ENCODE measurements around the gene MRPS9.

The MRPS9 gene

DNA sequence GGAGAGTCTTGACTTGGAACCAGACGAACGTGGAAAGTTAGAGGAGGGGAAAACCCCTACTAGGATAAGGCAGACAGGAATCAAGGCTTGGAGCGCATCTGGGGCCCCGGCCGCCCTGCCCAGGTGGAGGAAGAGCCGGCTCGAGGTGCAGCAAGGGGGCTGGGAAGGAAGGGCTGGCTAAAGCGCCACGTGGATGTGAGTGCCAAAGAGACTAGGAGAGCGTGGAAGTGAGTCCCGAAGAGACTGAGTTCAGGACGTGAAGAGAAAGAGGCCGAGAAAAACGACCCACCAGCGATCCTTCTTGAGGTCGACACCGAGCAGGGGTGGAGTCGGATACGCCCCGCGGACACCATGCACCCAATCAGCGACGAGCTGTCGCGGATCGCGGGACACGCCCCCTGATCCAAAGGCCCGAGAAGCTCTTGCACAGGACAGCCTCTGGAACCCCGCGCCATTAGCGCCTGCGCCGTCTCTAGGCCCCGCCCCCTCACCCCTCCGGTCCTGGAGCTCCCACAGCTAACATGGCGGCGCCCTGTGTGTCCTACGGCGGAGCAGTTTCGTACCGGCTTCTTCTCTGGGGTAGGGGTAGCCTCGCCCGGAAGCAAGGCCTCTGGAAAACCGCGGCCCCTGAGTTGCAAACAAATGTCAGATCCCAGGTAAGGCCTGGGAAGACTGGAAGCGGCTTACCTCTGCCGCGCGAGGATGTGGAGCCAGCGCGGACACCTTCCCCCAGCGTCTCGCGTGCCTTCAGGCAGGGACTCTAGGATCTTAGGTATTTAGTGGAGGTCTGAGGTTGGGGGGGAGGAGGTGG lies at the start of gene MRPS9:
Gene MRPS9, plus strand, starts transcription at position 498 of the 811 bp plus-strand sequence. Its CDS starts 24 bp downstream, at position 522.
- peak; percentile 98 for DNase-seq

DNA sequence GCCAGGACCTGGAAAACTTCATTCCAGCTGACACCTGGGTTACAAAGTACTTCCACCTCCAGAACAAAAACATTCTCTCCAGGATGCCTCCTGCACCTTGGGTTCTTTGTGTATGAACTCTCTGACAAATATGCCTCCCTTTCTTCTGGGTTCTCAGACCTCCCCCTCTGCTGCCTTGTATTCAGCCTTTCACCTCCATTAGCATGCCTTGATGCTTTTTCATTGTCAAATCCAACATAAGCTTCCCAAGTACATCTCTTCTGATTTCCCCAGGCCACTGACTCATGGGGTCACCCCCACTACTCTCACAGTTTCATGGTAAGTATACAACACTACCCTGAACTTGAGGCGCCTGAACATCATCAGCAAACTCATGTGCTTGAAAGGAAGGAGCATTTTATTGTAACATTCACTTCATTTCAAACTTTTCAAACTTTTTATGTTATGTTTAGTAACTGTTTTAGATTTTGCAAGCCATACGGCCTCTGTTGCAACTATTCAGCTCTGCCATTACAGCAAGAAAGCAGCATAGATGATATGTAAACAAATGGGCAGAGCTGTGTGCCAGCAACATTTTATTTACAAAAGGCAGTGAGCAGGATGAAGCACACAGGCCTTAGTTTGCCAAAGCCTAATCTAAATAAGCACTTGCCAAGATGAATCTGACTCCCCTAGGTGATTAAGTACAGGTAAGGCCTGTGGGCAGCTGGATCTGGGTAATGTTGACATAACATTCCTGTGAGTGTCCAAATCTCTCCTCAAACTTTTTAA lies 32.5 kb upstream of the MRPS9 start:
- DNase-seq, result no peak

DNA sequence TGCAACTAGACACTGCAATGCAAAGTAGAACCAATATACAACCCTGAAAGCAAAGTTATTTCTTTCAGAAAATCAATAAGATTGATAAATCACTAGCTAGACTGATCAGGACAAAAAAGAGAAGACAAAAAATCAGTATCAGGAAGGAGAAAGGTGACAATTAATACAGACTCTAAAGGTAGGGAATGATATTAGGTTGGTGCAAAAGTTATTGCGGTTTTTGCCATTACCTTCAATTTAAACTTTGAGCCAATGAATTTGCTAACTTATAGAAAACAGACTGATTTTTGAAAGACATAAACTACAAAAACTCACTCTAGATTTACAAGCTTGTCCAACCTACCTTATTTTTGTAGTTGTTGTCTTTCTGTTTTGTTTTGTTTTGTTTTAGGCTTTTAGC lies 30.5 kb upstream of the MRPS9 start:
- no peak for DNase-seq

DNA sequence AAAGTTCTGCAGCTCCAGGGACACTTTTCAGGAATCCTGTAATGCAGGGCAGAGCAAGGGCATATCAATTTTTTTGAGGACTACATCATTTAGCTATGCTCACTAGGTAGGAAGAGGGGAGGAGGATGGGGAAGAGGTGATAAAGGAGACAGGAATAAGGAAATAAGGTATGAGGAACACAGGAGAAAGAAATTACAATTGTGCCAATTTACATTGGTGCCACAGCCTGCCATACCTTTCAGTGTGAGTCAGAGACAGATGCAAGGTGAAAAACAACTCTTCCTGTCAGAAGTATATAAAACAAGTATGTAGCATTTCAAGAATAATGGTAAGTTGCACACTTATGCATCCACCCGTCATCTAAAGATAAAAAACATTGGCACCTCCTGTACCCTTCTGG lies 5.4 kb upstream of the MRPS9 start:
- no peak for DNase-seq

DNA sequence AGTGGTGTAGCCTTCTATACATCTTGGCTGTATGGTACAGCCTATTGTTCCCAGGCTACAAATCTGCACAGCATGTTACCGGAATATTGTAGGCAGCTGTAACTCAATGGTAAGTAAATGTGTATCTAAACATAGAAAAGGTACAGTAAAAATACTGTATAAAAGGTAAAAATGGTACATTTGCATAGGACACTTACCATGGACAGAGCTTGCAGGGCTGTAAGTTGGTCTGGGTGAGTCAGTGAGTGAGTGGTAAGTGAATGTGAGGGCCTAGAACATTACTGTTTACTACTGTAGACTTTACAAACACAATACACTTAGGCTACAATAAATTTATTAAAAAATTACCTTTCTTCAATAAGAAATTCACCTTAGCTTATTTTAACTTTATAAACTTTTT lies 3.7 kb upstream of the MRPS9 start:
- DNase-seq, result no peak

DNA sequence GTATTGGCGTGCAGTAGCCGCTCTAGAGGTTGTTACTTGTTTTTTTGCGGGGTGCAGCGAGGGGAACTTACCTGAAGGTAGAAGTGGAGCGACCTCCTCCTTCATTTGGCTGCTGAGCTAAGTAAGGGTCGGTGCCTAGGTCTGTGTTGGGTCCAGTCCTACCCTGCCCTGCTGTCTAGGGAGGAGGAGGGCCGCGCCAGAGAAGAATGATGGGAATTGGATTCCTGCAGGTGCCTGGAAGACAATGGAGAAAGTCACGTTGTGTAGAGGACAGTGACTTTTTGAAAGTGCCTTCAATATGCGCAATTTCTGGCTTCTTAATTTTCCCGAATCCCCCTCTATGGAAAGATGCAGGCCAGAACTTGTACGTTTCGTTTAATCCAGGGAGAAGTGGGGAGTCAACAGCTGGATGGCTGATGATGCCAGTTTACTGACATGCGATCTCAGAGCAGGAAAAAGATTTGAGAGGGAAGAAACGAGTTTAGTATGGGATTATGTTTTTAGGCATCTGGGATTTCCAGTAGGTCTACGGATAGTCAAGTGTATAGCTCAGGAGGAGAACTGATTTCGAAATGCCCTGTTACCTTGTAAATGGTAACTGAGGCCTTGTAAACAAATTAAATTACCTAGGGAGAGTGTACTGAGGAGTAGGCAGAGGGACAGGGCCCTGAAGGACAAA lies 653 bp downstream of the MRPS9 start:
- no peak for DNase-seq

DNA sequence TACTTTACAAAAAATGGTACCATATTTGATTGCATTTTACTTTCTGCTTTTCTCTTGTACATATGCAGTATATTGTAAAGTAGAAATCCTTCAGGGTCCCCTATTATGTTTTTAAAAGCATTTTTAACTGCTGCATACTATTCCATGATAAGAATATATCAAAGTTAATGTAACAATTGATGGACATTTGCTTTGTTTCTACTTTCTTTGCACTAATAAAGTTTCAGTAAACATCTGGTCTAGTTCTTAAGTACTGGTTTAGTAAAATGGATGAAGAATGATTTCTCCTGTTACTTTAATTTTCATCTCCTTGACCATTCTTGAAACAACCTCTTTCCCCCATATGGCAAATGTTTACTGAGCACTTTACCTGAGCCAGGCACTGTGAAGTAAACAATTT lies 1.7 kb downstream of the MRPS9 start:
- DNase-seq, result no peak

DNA sequence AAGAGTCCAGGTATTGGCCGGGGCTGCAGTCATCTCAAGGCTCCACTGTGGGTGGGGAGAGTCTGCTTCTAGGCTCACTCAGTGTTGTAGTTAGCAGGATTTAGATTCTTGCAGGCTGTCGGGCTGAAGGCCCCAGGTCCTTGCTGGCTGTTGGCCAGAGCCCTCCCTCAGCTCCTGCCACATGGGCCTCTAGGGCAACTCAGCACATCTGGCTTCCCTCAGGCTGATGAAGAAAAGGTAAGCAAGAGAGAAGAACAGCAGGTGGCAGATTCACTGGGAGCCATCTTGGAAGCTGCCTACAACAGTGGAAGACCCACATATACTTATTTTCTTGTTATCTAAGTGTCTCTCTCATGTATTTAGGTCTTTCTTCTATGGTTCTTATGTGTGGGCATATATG lies 4.3 kb downstream of the MRPS9 start:
- DNase-seq, result no peak

DNA sequence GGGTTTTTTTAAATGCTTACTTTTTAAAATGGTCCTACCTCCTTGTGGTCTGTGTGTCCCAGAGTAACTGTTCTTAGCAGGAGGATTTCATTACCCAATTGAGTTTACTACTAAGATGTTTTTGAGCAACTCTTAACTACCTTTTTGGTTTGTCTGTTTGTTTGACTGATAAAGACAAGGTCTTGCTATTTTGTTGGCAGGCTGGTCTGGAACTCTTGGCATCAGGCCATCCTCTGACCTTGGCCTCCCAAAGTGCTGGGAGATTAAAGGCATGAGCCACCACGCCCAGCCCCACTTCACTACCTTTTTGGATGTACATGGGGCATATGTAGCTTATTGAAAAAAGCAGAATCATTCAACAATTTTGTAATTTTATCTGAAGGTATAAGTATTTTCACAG lies 14.9 kb downstream of the MRPS9 start:
- DNase-seq, result no peak

DNA sequence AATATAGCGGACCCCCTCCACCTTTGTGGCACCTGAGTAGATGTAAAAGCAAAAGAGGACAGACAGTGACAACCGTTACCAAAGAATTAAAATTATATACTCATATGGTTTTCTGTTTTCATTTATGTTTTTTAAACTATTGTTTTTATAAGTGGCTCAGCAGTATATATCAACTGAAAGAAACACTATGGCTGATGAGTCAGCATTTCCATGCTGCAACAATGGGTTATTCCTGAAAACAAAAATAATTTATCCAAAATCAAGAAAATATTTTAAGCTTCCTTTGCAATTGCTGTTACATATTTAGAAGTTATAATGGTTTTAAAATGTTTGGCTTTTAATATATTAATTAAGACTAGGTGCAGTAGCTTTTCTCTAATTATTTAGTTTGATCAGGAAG lies 17.7 kb downstream of the MRPS9 start:
- no peak for DNase-seq

DNA sequence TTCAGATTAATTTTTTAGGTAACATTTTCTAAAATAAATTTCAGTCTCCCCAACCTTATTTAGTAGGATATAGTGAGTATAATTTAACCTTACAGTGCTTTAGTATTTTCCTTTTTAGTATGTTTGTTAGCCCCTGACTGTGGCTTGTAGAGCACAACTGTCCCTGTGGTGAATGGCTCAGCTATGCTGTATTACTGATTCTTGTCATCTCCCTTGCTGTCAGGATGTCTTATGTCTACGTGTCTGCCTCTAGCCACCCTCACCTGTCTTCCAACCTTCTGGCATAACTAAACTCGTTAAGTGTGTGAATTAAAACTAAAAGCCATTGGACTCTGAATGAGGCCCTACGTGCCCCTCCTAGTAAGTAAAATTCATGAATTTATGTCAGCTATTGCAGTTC lies 18.4 kb downstream of the MRPS9 start:
- DNase-seq, result no peak

DNA sequence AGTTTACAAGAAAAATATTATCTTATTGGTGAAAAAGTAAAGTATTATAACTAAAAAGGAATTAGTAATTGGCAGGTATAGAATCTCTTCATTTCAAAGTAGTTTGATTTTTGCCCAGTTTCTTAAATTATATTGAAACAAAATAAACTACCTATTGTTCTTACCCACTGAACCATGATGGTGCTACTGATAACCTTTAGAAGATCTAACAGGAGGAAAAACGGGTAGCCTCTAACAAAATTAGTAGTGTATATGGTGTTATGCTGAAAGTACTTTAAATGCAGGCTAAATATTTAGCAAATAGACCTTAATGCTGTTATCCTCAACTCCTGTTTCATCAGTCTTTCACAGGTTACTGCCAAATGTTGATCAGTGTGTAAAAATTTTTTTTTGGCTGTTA lies 19.1 kb downstream of the MRPS9 start:
- no peak for DNase-seq

DNA sequence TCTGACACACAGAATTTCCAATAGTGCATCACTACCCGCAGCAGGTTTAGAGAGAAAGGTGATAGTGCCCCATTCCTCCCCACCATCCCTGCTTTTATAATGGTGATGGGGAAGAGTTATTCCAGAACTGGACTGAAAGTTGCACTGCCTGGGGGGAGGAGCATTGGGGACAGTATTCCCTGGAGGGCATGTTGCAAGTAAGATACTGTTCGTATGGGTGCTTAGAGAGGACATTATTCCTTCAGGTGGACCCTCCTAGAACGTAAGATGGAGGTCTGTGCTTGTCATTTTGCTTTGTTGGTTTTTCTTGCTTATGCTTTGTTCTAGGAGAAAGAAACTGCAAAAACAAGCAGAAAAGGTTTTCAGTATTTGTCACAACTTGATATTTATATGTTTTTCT lies 23.7 kb downstream of the MRPS9 start:
- no peak for DNase-seq

DNA sequence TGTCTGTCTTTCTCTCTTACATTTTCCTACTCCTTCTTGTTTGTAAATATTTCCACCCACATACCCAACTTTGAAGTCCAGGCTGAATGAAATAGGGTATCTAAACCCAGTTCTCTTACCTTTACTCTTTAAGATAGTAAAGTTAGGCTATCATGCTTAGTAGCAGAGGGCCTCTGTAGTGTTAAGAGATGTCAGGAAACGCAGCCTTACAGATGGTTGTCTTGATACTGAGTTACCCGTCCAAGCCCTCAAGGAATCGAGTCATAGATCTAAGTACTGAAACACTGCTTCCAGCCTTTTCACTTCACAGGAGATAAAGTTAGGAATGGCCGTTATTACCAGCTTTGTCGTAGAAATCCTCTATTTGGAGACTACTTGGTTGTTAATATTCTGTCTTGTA lies 24.3 kb downstream of the MRPS9 start:
- DNase-seq, result no peak

DNA sequence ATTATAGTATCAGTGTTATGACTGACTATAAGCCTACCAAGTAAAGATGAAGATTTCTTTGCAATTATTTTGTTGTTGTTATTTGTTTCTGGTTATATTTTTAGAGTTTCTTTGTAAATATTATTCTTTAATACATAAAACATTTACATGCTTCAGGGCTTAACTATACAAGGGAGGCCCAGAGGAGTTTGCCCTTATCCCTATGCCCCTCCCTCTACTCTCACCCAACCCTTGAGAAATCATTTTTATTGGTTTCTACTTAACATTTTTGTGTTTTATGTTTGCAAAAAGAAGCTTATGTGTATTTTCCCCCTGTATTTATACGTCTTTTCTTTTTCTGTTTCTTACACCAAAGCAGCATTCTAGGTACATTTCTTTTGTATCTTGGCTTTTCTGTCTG lies 30.5 kb downstream of the MRPS9 start:
- no peak for DNase-seq

DNA sequence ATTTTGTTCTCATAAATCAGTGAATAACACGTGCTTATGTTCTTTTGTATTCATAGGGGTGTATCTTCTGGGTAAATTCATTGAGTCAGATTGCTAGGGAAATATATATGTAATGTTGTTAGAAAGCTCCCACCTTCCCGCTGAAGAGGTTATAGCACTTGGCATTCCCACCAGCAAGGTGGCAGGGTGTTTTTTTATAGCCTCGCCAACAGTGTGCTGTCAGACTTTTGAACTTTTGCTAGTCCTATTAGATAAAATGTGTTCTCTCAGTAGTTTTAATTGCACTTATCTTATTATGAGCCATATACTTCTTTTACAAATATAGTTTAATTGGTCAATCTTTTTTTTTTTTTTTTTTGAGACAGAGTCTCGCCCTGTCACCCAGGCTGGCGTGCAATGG lies 31.0 kb downstream of the MRPS9 start:
- no peak for DNase-seq

DNA sequence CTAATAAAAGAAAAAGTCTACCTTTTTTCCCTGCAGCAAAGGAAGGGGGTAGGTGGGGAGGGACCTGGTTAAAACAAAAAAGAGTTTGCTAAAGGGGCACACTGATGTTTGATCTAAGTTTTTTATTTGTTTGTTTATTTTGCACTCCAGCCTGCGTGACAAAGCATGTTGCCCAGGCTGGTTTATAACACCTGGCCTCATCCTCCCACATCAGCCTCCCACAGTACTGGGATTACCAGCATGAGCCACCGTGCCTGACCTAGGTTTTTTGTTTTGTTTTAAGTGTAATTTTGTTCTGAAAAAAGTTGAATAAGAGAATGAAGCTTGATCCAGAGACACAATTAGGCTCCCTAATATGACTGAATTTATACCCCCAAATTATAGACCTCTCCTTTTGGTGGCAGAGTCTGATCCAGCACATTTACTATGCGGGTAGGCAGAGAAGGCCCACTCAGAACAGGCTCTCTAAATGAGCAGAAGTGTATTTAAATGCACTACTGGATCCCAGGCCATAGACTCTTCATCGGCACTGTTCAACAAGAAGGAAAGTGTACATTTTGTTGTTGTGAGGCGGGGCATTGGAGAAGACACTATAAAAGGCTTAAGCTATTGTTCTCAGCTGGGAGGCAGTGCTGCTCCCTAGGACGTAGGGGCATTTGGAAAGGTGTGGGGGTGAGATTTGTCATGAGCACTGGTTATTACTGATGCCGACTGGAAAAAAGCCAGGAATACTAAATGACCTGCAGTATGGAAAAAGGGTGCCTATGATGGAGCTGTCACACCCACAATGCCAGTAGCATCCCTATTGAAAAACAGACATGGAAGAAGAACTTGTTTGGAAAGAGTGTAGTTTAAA lies 32.4 kb downstream of the MRPS9 start:
- no peak for DNase-seq

DNA sequence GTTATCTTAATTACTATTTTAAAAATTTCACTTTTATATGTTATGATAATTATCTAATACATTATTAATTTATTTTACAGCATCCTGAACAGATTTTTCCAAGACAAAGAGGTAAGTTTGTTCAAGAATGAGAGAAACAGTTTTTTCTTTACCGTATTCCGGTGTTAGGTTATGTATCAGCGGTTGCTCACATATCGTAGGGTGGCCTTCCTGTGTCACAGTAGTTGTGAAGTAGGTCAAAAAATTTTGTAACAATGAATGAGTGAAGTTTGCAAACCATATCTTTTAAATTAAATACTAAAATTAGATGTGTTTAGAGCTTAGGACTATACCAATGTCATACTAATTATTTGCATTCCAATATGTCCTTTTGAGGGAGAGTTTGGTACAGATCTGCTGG lies 33.5 kb downstream of the MRPS9 start:
- no peak for DNase-seq

DNA sequence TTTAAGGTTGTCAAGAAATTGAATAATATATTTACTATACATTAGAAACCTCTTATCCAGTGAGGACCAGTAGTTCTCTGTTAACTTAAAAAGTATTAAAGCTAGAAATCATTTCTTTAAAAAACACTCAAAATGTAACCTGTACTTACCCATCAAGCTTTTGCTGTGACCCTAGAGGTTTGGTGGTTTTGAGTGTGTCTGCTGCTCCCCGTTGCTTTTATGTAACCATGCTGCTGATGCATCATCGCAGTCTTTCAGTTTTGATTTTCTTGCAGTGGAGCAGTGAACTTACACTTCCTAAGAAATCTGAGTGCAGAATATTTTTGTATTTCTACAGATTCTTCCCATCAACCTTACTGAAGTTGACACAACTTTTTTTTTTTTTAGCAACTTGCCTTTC lies 34.2 kb downstream of the MRPS9 start:
- DNase-seq, result no peak

DNA sequence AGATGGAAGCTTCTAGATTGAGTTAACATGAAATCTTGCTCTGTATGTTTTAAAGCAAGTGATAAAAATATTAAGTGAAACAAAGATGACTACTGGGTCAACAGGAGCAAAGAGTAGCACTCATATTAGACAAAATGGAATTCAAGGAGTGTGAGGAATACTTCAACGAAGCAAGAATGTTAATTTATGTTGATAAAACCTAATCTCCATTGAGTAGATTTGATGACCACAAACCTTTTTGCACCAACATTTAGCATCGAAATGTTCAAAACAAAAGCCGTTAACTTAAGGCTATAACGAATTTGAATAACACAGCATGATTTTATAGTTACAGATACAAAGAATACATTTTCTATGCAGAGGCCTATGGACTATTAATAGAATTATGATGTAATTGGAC lies 35.7 kb downstream of the MRPS9 start:
- no peak for DNase-seq

DNA sequence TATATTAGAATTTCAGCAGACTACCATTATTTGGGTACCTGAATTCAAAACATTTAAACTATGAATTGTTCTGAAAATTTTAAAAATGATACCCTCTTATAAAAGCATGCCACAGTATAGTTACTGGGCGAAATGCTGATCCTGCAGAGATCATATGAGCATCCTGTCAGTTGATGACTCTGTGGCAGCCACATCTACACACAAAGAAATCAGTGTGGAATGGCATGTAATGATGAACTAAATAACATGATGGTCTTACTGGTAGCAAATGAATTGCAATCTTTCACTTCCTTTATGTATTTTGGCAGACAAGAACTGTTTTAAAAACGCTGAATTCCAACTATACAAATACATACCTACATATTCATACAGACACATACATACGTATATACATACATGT lies 38.3 kb downstream of the MRPS9 start:
- DNase-seq, result no peak

DNA sequence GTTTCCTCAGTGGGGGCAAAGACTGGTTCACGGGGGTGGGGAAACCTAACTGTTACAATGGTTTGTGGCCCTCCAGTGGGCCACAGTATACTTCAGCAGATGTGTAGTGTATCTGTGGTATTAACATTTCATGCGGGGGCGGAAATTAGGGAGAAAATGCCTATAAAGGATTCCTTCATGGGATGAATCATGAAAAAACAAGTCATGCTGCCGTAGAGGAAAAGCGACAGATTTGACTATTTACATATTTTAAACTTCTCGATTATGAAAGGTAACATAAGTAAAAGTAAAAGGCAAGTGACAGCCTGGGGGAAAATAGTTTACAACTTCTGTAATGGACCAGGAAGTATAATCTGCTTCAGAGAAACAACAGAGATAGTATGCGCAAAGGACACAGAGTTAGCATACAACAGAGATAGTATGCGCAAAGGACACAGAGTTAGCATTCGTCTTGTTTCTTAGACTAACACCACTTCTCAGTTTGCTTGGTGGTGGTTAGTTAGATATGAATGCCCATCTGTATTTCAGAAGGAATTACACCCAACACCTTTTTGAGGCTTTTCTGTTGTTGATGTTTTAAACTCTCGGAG lies 41.1 kb downstream of the MRPS9 start:
- DNase-seq, result no peak

DNA sequence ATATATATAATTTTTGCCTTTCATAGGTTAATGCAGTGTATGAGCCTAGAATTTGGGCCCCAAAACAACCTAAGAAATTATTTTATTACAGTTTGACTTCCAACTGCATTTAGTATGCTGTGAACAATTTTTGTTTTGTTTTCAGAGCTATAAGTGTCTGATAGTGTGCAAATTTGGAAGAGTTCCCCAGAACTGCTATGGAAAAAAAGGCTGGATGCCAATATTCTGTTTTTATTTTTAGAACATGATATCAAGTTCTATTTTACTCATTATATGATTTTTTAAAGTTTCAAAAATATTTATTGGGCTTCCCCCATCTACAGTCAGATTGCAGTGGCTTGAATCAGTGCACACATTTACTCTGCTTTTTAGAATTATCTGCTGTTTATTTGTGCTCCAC lies 42.6 kb downstream of the MRPS9 start:
- DNase-seq, result no peak

Data from activated CD8-positive, alpha-beta memory T cell treated with anti-CD3 and anti-CD28 coated beads, Interleukin-2, amount 50 U/mL, for 4 hours (primary cell).